K562 (cell line): ENCODE measurements around the gene BRME1. TPM values are rescaled to one million over a fixed set of nuclear protein-coding genes. Genes with fewer than 3 reads are reported as not detected.

Source experiments
- BRCA1 ChIP-seq, 2 experiments: fragments of 450-650 bp in 1 of 2; sonication (generic) in 1 of 2; formaldehyde crosslinking in 1 of 2; IDR thresholded peaks; 2 replicates each; pipeline versions ENCODE4 v1.5.0 to v1.6.1; 2017 to 2020; ENCODE audit warnings: mild to moderate bottlenecking in 1 of 2, missing genetic modification reagents in 1 of 2
- HCFC1 ChIP-seq: IDR thresholded peaks from 2 replicates; pipeline ENCODE4 v1.6.1; 2012; ENCODE audit warnings: low read depth, low read length, improper control_type of control experiment
- HDAC2 ChIP-seq: fragments of 450-650 bp; IDR thresholded peaks from 2 replicates; pipeline ENCODE4 v1.6.1; 2016; ENCODE audit warnings: mild to moderate bottlenecking
- KLF10 ChIP-seq: fragments of 250-450 bp; sonication (Bioruptor Pico); IDR thresholded peaks from 2 replicates; pipeline ENCODE4 v1.6.1; 2021; ENCODE audit warnings: matching md5 sums
- MYBL2 ChIP-seq, 2 experiments: fragments of 450-650 bp in 1 of 2; sonication (generic) in 1 of 2; formaldehyde crosslinking in 1 of 2; IDR thresholded peaks; 2 replicates each; pipeline versions ENCODE4 v1.6.1 to v1.8.1; 2017 to 2022; ENCODE audit warnings: borderline replicate concordance in 1 of 2, inconsistent platforms in 1 of 2, low read depth in 1 of 2, mild to moderate bottlenecking in 1 of 2, missing genetic modification reagents in 1 of 2, moderate library complexity in 1 of 2
- PPARD ChIP-seq: fragments of 250-450 bp; sonication (Bioruptor Pico); IDR thresholded peaks from 2 replicates; pipeline ENCODE4 v1.8.0; 2022; ENCODE audit warnings: inconsistent platforms, mild to moderate bottlenecking, moderate library complexity
- SNIP1 ChIP-seq: fragments of 450-650 bp; IDR thresholded peaks from 2 replicates; pipeline ENCODE4 v1.7.1; 2017; ENCODE audit warnings: low read depth, mild to moderate bottlenecking
- SRSF3 ChIP-seq: fragments of 200-400 bp; formaldehyde crosslinking; IDR thresholded peaks from 2 replicates; pipeline ENCODE4 v1.6.1; 2016; ENCODE audit warnings: mild to moderate bottlenecking, low read length, moderate library complexity; ENCODE audit not compliant: insufficient read depth
- STAT5A ChIP-seq: IDR thresholded peaks from 2 replicates; pipeline ENCODE4 v1.6.1; 2012; ENCODE audit warnings: low read length, inconsistent platforms, borderline replicate concordance
- TEAD1 ChIP-seq, 2 experiments: fragments of 450-650 bp in 1 of 2; sonication (generic) in 1 of 2; formaldehyde crosslinking; IDR thresholded peaks; 2 replicates each; pipeline versions ENCODE4 v1.4.0 to v1.8.0; 2020 to 2022; ENCODE audit warnings: mild to moderate bottlenecking in 2 of 2, missing genetic modification reagents in 1 of 2
- ZC3H11A ChIP-seq: IDR thresholded peaks from 2 replicates; pipeline ENCODE4 v1.6.1; 2012; ENCODE audit warnings: low read depth, low read length, improper control_type of control experiment
- ZKSCAN1 ChIP-seq: fragments of 150-350 bp; IDR thresholded peaks from 2 replicates; pipeline ENCODE4 v1.6.1; 2016; ENCODE audit warnings: low read depth, low read length
- ZNF124 ChIP-seq: sonication (generic); formaldehyde crosslinking; IDR thresholded peaks from 2 replicates; pipeline ENCODE4 v1.8.1; 2022; ENCODE audit warnings: missing genetic modification reagents
- ZNF143 ChIP-seq: sonication (generic); formaldehyde crosslinking; IDR thresholded peaks from 2 replicates; pipeline ENCODE4 v1.9.0; 2022; ENCODE audit warnings: mild to moderate bottlenecking, missing genetic modification reagents
- ZNF274 ChIP-seq: IDR thresholded peaks from 2 replicates; pipeline ENCODE4 v1.6.1; 2011; ENCODE audit warnings: low read depth, mild to moderate bottlenecking, low read length, moderate library complexity, borderline replicate concordance
- ZNF282 ChIP-seq: sonication (generic); formaldehyde crosslinking; IDR thresholded peaks from 2 replicates; pipeline ENCODE4 v1.8.1; 2023; ENCODE audit warnings: missing genetic modification reagents
- ZNF436 ChIP-seq: fragments of 250-450, 450-650 bp; sonication (Bioruptor Pico); formaldehyde crosslinking; IDR thresholded peaks from 2 replicates; pipeline ENCODE4 v1.7.0; 2020; ENCODE audit warnings: mild to moderate bottlenecking
- ZNF699 ChIP-seq: fragments of 250-450 bp; sonication (Bioruptor Pico); IDR thresholded peaks from 2 replicates; pipeline ENCODE4 v1.8.0; 2021; ENCODE audit warnings: mild to moderate bottlenecking, moderate library complexity; ENCODE audit not compliant: insufficient replicate concordance
- ZSCAN29 ChIP-seq: fragments of 450-650 bp; IDR thresholded peaks from 2 replicates; pipeline ENCODE4 v1.6.1; 2017
- polyA plus RNA-seq, 8 experiments: library from polyadenylated mRNA; depleted of rRNA in 4 of 8; stranded (reverse) in 5 of 8; unstranded in 3 of 8; fragments of >200 nt; fragmentation: Nextera tagmentation in 2 of 8; fragmentation: Illumina TruSeq in 1 of 8; extraction: Ambion mirVana in 2 of 8; extraction: Trizol in 1 of 8; gene quantifications; 2 replicates each; pipeline versions ENCODE4 v1.2.1 to v1.2.3, GENCODE V29; 2011 to 2014; ENCODE audit warnings: inconsistent platforms in 1 of 8, missing spikeins in 1 of 8
- total RNA-seq, 7 experiments: library from RNA; depleted of rRNA in 6 of 7; stranded (reverse); fragments of >200 nt in 6 of 7; fragmentation: Illumina TruSeq in 2 of 7; extraction: Trizol in 2 of 7; gene quantifications; 2 replicates each; pipeline versions ENCODE4 v1.2.1 to v1.2.3, GENCODE V29; 2011 to 2021; ENCODE audit warnings: low replicate concordance in 1 of 7
- TF ChIP-seq, protein P1 (sequence below): sonication (generic); formaldehyde crosslinking; IDR thresholded peaks from 2 replicates; pipeline ENCODE4 v1.8.1; 2023; ENCODE audit warnings: mild to moderate bottlenecking, missing genetic modification reagents
- TF ChIP-seq, protein P2 (sequence below), 3 experiments: fragments of 200-800 bp in 1 of 3; sonication (Bioruptor generic) in 1 of 3; sonication (generic) in 1 of 3; formaldehyde crosslinking in 1 of 3; IDR thresholded peaks; 2 replicates each; pipeline versions ENCODE4 v1.6.1 to v1.8.0; 2016 to 2022; ENCODE audit warnings: mild to moderate bottlenecking in 2 of 3, missing compliant biosample characterization in 2 of 3, missing genetic modification characterization in 2 of 3, missing genetic modification reagents in 1 of 3
- TF ChIP-seq, protein P3 (sequence below): sonication (generic); formaldehyde crosslinking; IDR thresholded peaks from 2 replicates; pipeline ENCODE4 v1.5.0; 2020; ENCODE audit warnings: missing genetic modification reagents
- TF ChIP-seq, protein P4 (sequence below): fragments of 250-450 bp; sonication (Bioruptor Pico); IDR thresholded peaks from 2 replicates; pipeline ENCODE4 v1.5.1; 2021; ENCODE audit warnings: mild to moderate bottlenecking

The BRME1 gene
- total and polyA plus RNA-seq, 9 of the 15 experiments (the other 6 are each of a cell fraction or from before 2014, with no cell fraction given), result 0.75 to 6.1 (median 3.6) TPM

DNA sequence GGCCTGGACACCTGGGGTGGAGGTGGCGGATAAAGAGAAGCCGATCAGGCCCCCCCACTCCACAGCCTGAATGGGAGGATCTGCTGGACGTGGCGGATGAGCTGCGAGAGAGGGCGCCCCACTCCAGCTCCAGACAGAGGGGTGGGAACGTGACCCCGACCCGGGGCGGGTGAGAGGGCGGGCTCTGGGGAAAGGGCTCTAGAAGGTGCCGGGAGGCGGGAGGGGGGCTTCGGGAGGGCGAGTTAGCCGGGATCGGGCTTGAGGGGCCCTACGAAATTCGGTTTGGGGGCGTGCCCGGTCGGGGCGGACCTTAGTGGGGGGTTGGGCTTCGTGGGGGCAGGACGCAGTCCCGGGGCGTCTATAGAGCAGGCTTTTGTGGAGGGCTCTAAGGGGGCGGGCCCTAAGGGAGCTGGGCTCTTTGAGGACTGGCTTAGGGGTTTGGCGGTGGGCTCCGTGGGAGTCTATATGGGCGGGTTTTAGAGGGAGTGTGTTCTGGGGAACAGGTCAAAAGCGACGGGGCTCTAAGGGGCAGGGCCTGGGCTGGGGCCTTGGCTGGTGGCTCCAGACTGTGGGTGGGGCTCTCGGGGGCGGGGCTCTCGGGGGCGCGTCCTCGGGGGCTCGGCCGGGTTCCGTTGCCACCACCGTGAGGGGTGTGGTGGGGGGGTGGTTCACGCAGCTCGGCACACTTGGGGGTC lies 33.1 kb downstream of the BRME1 start (continued):
- TF ChIP-seq ZNF274, result no peak
- no peak for TF ChIP-seq MYBL2 (IDR thresholded peaks at IDR 0.05; ENCODE audit: low read depth)
- no peak for TF ChIP-seq MYBL2 (CRISPR knock-in tag; IDR thresholded peaks at IDR 0.05; ENCODE audit: borderline replicate concordance)
- TF ChIP-seq KLF10 (CRISPR knock-in tag), result no peak
- TF ChIP-seq, protein P1, sequence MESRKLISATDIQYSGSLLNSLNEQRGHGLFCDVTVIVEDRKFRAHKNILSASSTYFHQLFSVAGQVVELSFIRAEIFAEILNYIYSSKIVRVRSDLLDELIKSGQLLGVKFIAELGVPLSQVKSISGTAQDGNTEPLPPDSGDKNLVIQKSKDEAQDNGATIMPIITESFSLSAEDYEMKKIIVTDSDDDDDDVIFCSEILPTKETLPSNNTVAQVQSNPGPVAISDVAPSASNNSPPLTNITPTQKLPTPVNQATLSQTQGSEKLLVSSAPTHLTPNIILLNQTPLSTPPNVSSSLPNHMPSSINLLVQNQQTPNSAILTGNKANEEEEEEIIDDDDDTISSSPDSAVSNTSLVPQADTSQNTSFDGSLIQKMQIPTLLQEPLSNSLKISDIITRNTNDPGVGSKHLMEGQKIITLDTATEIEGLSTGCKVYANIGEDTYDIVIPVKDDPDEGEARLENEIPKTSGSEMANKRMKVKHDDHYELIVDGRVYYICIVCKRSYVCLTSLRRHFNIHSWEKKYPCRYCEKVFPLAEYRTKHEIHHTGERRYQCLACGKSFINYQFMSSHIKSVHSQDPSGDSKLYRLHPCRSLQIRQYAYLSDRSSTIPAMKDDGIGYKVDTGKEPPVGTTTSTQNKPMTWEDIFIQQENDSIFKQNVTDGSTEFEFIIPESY, result no peak
- TF ChIP-seq, protein P2, sequence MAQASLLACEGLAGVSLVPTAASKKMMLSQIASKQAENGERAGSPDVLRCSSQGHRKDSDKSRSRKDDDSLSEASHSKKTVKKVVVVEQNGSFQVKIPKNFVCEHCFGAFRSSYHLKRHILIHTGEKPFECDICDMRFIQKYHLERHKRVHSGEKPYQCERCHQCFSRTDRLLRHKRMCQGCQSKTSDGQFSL (CRISPR knock-in tag; IDR thresholded peaks at IDR 0.05), result peak; percentile 98
- TF ChIP-seq, protein P2 (tag; IDR thresholded peaks at IDR 0.05), result peak in 1 of 2 experiments; percentile 94; a peak in 2 of 4 replicates
- no peak for TF ChIP-seq ZC3H11A
- no peak for TF ChIP-seq STAT5A
- TF ChIP-seq SNIP1, result no peak
- peak; percentile 19; the same call in 1 of the 2 replicates for TF ChIP-seq HCFC1
- 0 out of 2 replicates have a peak, but pooled peaks have one; percentile 37 for TF ChIP-seq HDAC2
- no peak for TF ChIP-seq ZNF282 (CRISPR knock-in tag)
- TF ChIP-seq ZSCAN29, result no peak
- TF ChIP-seq ZNF124 (CRISPR knock-in tag), result no peak
- no peak for TF ChIP-seq PPARD
- TF ChIP-seq BRCA1 (IDR thresholded peaks at IDR 0.05), result no peak
- TF ChIP-seq BRCA1 (CRISPR knock-in tag; IDR thresholded peaks at IDR 0.05), result no peak
- no peak for TF ChIP-seq SRSF3
- TF ChIP-seq, protein P3, sequence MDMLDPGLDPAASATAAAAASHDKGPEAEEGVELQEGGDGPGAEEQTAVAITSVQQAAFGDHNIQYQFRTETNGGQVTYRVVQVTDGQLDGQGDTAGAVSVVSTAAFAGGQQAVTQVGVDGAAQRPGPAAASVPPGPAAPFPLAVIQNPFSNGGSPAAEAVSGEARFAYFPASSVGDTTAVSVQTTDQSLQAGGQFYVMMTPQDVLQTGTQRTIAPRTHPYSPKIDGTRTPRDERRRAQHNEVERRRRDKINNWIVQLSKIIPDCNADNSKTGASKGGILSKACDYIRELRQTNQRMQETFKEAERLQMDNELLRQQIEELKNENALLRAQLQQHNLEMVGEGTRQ (CRISPR knock-in tag), result peak; percentile 46
- TF ChIP-seq ZKSCAN1, result 0 out of 2 replicates have a peak, but pooled peaks have one; percentile 36
- no peak for TF ChIP-seq ZNF436
- no peak for TF ChIP-seq ZNF143 (CRISPR knock-in tag)
- no peak for TF ChIP-seq TEAD1 (CRISPR knock-in tag; IDR thresholded peaks at IDR 0.05)
- TF ChIP-seq, protein P4, sequence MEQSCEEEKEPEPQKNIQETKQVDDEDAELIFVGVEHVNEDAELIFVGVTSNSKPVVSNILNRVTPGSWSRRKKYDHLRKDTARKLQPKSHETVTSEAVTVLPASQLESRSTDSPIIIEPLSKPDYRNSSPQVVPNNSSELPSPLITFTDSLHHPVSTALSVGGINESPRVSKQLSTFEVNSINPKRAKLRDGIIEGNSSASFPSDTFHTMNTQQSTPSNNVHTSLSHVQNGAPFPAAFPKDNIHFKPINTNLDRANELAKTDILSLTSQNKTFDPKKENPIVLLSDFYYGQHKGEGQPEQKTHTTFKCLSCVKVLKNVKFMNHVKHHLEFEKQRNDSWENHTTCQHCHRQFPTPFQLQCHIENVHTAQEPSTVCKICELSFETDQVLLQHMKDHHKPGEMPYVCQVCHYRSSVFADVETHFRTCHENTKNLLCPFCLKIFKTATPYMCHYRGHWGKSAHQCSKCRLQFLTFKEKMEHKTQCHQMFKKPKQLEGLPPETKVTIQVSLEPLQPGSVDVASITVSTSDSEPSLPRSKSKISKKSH, result no peak
- no peak for TF ChIP-seq ZNF699 (CRISPR knock-in tag)
